BLaER1 treated with 17β-estradiol and CSF1 and Interleukin-3, amounts not matched to agents 10 nM and 100 nM (cell line): ENCODE measurements around the gene VARS1.
"Not testable (repeated sequence)": the region's sequence is repeated elsewhere in the genome, so short reads cannot be mapped to it uniquely, and the experiment has no call there.

ENCODE experiments used
- H3K27ac ChIP-seq, 11 experiments: shearing (Covaris generic); formaldehyde crosslinking; 2 replicates each; pipeline ENCODE4 v1.8.1; 2022
- H3K27me3 ChIP-seq, 11 experiments: shearing (Covaris generic); formaldehyde crosslinking; 2 replicates each; pipeline ENCODE4 v1.8.1; 2022
- H3K36me3 ChIP-seq, 11 experiments: shearing (Covaris generic); formaldehyde crosslinking; 2 replicates each; pipeline ENCODE4 v1.8.1; 2022
- H3K4me1 ChIP-seq, 10 experiments: shearing (Covaris generic); formaldehyde crosslinking; 2 replicates each; pipeline ENCODE4 v1.8.1; 2022
- H3K4me2 ChIP-seq, 11 experiments: shearing (Covaris generic); formaldehyde crosslinking; 2 replicates each; pipeline ENCODE4 v1.8.1; 2022
- H3K4me3 ChIP-seq, 10 experiments: shearing (Covaris generic); formaldehyde crosslinking; 2 replicates each; pipeline ENCODE4 v1.8.1; 2022
- H3K9ac ChIP-seq, 11 experiments: shearing (Covaris generic); formaldehyde crosslinking; 2 replicates each; pipeline ENCODE4 v1.8.1; 2022
- H3K9me3 ChIP-seq, 11 experiments: shearing (Covaris generic); formaldehyde crosslinking; replicated peaks in 1 of 11; 2 replicates each; pipeline ENCODE4 v1.8.1; 2022
- H4K20me1 ChIP-seq, 11 experiments: shearing (Covaris generic); formaldehyde crosslinking; 2 replicates each; pipeline ENCODE4 v1.8.1; 2022
- Cebpa-rat ChIP-seq, 11 experiments: shearing (Covaris generic); IDR thresholded peaks; 2 replicates each; pipeline ENCODE4 v1.8.1; 2022

The VARS1 gene

GRCh38 chr6:31795616-31796298 lies at the start of gene VARS1:
Gene VARS1, minus strand, starts transcription at chr6:31795752. Its CDS starts 535 bp downstream, at chr6:31795217.
- Histone ChIP-seq H3K27me3 (no peaks in the 10 kb centered on the region), H4K20me1 (peaks cover 0 to 18% (median 0%) of the 10 kb centered on the region in 11 experiments; a peak in 3 of 22 replicates), H3K4me3 (peak within 1 kb of the TSS; percentile 68 to 97 (median 82)), H3K9me3 (no peaks in the 10 kb centered on the region), H3K27ac (peak within 1 kb of the TSS; percentile 99 to 100 (median 99)), H3K9ac (peak within 1 kb of the TSS; percentile 93 to 100 (median 98)), H3K4me2 (peak within 1 kb of the TSS; percentile 81 to 99 (median 94)), H3K36me3 (peaks cover 15 to 65% (median 44%) of the 10 kb centered on the region in 11 experiments; a peak in 21 of 22 replicates), H3K4me1 (peaks cover 51 to 78% (median 72%) of the 10 kb centered on the region in 10 experiments)
- no peak for TF ChIP-seq Cebpa-rat (IDR thresholded peaks at IDR 0.05)

GRCh38 chr6:31844507-31844906 lies 49.0 kb upstream of the VARS1 start:
- no peaks in the 10 kb centered on the region for H3K27me3 ChIP-seq
- H4K20me1 ChIP-seq, result peaks cover 21 to 54% (median 36%) of the 10 kb centered on the region in 11 experiments
- H3K27ac ChIP-seq, result no peak overlapping the region
- H3K4me3 ChIP-seq, result no peak overlapping the region
- no peak overlapping the region for H3K9ac ChIP-seq
- H3K4me2 ChIP-seq, result peak overlapping the region in 3 of 11 experiments; percentile 22 to 41 (median 36); a peak in 5 of 22 replicates
- H3K9me3 ChIP-seq, result no peaks in the 10 kb centered on the region; a peak in 1 of 22 replicates
- TF ChIP-seq Cebpa-rat (IDR thresholded peaks at IDR 0.05), result no peak
- peaks cover 3 to 15% (median 9%) of the 10 kb centered on the region in 10 experiments; a peak in 14 of 20 replicates for H3K4me1 ChIP-seq
- peaks cover 19 to 34% (median 25%) of the 10 kb centered on the region in 11 experiments for H3K36me3 ChIP-seq

DNA sequence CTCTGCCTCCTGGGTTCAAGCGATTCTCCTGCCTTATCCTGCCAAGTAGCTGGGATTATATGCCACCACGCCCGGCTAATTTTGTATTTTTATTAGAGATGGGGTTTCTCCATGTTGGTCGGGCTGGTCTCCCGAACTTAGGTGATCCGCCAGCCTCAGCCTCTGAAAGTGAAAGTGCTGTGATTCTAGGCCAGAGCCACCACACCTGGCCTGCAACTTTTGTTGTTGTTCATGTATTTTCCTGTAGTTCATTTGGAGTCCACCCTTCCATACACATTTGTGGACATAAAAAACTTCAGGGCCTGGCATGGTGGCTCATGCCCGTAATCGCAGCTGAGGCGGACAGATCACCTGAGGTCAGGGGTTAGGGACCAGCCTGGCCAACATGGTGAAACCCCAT lies 46.5 kb upstream of the VARS1 start:
- TF ChIP-seq Cebpa-rat (IDR thresholded peaks at IDR 0.05), result no peak
- Histone ChIP-seq H3K4me1 (peaks cover 28 to 39% (median 33%) of the 10 kb centered on the region in 10 experiments), H3K27ac (0 out of 22 replicates have a peak overlapping the region, but pooled peaks of 1 of the 11 experiments have one; percentile 7), H3K9me3 (no peaks in the 10 kb centered on the region; a peak in 1 of 22 replicates), H3K36me3 (peaks cover 43 to 59% (median 50%) of the 10 kb centered on the region in 11 experiments), H3K4me3 (no peak overlapping the region), H4K20me1 (peaks cover 46 to 79% (median 61%) of the 10 kb centered on the region in 11 experiments), H3K4me2 (no peak overlapping the region), H3K9ac (no peak overlapping the region; a peak in 1 of 22 replicates), H3K27me3 (no peaks in the 10 kb centered on the region)

- H3K36me3 ChIP-seq, result peaks cover 51 to 67% (median 60%) of the 10 kb centered on the region in 11 experiments
- peaks cover 59 to 88% (median 75%) of the 10 kb centered on the region in 11 experiments for H4K20me1 ChIP-seq
- H3K27ac ChIP-seq, result 0 out of 22 replicates have a peak overlapping the region, but pooled peaks of 1 of the 11 experiments have one; percentile 4
- H3K27me3 ChIP-seq, H3K9me3 ChIP-seq: not testable (repeated sequence)
- peak overlapping the region in 10 of 11 experiments; percentile 27 to 98 (median 95); a peak in 13 of 22 replicates for H3K4me2 ChIP-seq
- H3K4me3 ChIP-seq, result peak overlapping the region in 7 of 10 experiments; percentile 38 to 96 (median 90); a peak in 5 of 20 replicates
- peaks cover 29 to 43% (median 34%) of the 10 kb centered on the region in 10 experiments for H3K4me1 ChIP-seq
- H3K9ac ChIP-seq, result peak overlapping the region in 1 of 11 experiments; percentile 8; a peak in 1 of 22 replicates
Measured at GRCh38 chr6:31839779-31840126, 44.2 kb upstream of the VARS1 start.

DNA sequence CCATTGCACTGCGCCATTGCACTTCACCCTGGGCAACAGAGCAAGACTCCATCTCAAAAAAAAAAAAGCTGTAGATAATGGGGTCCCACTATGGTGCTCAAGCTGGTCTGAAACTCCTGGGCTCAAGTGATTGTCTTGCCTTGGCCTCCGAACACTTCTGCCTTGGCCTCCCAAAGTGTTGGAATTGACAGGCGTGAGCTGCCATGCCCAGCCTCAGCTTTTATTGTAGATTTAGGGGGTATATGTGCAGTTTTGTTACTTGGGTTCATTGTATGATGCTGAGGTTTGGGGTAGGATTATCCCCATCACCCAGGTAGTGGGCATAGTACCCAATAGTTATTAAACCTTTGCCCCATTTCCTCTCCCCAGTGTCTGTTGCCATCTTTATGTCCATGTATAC lies 43.4 kb upstream of the VARS1 start:
- Histone ChIP-seq H3K4me1 (peaks cover 30 to 38% (median 33%) of the 10 kb centered on the region in 10 experiments), H4K20me1 (peaks cover 59 to 82% (median 72%) of the 10 kb centered on the region in 11 experiments), H3K9ac (peak overlapping the region in 10 of 11 experiments; percentile 86 to 99 (median 94); a peak in 17 of 22 replicates), H3K27me3 (no peaks in the 10 kb centered on the region), H3K36me3 (peaks cover 51 to 67% (median 60%) of the 10 kb centered on the region in 11 experiments), H3K9me3 (no peaks in the 10 kb centered on the region; a peak in 1 of 22 replicates), H3K4me2 (peak overlapping the region; percentile 86 to 99 (median 96)), H3K4me3 (peak overlapping the region in 9 of 10 experiments; percentile 77 to 96 (median 90); a peak in 17 of 20 replicates), H3K27ac (peak overlapping the region in 1 of 11 experiments; percentile 19; a peak in 1 of 22 replicates)
- TF ChIP-seq Cebpa-rat (IDR thresholded peaks at IDR 0.05), result no peak

DNA sequence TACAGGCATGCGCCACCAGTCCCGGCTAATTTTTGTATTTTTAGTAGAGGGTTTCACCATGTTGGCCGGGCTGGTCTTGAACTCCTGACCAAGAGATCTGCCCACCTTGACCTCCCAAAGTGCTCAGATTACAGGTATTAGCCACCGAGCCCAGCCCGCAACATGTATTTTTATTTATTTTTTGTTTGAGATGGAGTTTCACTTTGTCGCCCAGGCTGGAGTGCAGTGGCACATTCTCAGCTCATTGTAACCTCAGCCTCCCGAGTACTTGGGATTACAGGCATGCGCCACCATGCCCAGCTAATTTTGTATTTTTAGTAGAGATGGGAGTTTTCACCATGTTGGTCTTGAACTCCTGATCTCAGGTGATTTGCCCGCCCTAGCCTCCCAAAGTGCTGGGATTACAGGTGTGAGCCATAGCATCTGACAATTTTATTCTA lies 42.6 kb upstream of the VARS1 start:
- peak overlapping the region in 9 of 11 experiments; percentile 19 to 98 (median 96); a peak in 13 of 22 replicates for H3K27ac ChIP-seq
- H4K20me1 ChIP-seq, result peaks cover 59 to 78% (median 72%) of the 10 kb centered on the region in 11 experiments
- peak overlapping the region; percentile 86 to 99 (median 94); a peak in 21 of 22 replicates for H3K9ac ChIP-seq
- not testable (repeated sequence) for H3K27me3 ChIP-seq, H3K9me3 ChIP-seq
- H3K4me3 ChIP-seq, result peak overlapping the region; percentile 77 to 96 (median 89); a peak in 19 of 20 replicates
- H3K4me1 ChIP-seq, result peaks cover 37 to 46% (median 41%) of the 10 kb centered on the region in 10 experiments
- H3K4me2 ChIP-seq, result peak overlapping the region; percentile 86 to 99 (median 96)
- peaks cover 51 to 67% (median 60%) of the 10 kb centered on the region in 11 experiments for H3K36me3 ChIP-seq

DNA sequence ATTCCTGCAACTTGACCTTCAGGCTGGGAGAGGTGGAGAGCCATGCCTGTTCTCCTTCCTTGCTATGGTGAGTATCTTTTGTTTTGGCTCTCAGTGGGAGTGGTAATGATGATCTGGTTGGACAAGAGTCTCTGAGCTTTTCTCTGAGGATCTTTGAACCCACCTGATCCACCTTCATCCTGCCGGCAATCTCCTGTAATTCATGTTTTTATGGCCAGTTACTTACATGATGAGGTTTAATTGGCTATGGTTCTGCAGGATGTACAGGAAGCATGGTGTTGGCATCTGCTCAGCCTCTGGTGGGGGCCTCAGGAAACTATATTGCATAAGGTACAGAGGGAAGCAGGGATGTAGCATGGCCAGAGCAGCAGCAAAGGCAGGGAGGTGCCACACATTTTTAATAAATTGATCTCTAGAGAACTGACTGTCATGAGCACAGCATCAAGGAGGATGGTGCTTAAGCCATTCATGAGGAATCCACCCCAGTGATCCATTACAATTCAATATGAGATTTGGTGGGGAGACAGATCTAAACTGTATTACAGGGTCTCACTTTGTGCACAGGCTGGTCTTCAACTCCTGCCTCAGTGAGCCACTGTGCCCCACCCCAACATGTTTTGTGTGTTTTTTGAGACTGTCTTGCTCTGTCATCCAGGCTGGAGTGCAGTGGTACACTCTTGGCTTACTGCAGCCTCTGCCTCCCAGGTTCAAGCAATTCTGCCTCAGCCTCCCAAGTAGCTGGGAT lies 42.0 kb upstream of the VARS1 start:
- Histone ChIP-seq H3K4me1 (peaks cover 43 to 52% (median 47%) of the 10 kb centered on the region in 10 experiments), H3K27me3 (no peaks in the 10 kb centered on the region), H3K9me3 (no peaks in the 10 kb centered on the region; a peak in 1 of 22 replicates), H4K20me1 (peaks cover 59 to 72% (median 69%) of the 10 kb centered on the region in 11 experiments), H3K27ac (peak overlapping the region in 10 of 11 experiments; percentile 91 to 98 (median 96); a peak in 19 of 22 replicates), H3K4me2 (peak overlapping the region; percentile 86 to 99 (median 96)), H3K36me3 (peaks cover 51 to 67% (median 60%) of the 10 kb centered on the region in 11 experiments), H3K9ac (peak overlapping the region; percentile 86 to 99 (median 94)), H3K4me3 (peak overlapping the region; percentile 77 to 96 (median 89))
- no peak for TF ChIP-seq Cebpa-rat (IDR thresholded peaks at IDR 0.05)
